ENCODE results near the gene SAP30BP.

SAP30BP gene

GRCh38 chr17:75646638-75646992, 20.5 kb upstream of the SAP30BP start:
- peaks cover 0 to 9% (median 0%) of the 10 kb centered on the region in 5 donors for H3K4me1 ChIP-seq (ENCODE audit: control insufficient read depth in 5 of 5, insufficient read depth in 5 of 5, low read length in 5 of 5)
- peaks cover 0 to 64% (median 30%) of the 10 kb centered on the region in 5 donors for H3K36me3 ChIP-seq (ENCODE audit: control insufficient read depth in 5 of 5, insufficient read depth in 5 of 5, low read length in 5 of 5)
- no peak overlapping the region for H3K27ac ChIP-seq (ENCODE audit: low read depth, low read length)
- H3K4me3 ChIP-seq (ENCODE audit: low read depth in 1 of 5, low read length in 5 of 5) = no peak overlapping the region
- H3K9ac ChIP-seq (ENCODE audit: low read length in 5 of 5) = no peak overlapping the region
- no peaks in the 10 kb centered on the region for H3K9me3 ChIP-seq (ENCODE audit: control insufficient read depth in 5 of 5, low read length in 5 of 5)
- H3K27me3 ChIP-seq (ENCODE audit: control insufficient read depth in 5 of 5, insufficient read depth in 4 of 5, low read length in 5 of 5) = no peaks in the 10 kb centered on the region

- H3K9ac ChIP-seq (ENCODE audit: low read length in 5 of 5) = no peak overlapping the region
- peaks cover 0 to 61% (median 29%) of the 10 kb centered on the region in 5 donors for H3K36me3 ChIP-seq (ENCODE audit: control insufficient read depth in 5 of 5, insufficient read depth in 5 of 5, low read length in 5 of 5)
- no peaks in the 10 kb centered on the region for H3K9me3 ChIP-seq (ENCODE audit: control insufficient read depth in 5 of 5, low read length in 5 of 5)
- H3K4me1 ChIP-seq (ENCODE audit: control insufficient read depth in 5 of 5, insufficient read depth in 5 of 5, low read length in 5 of 5) = peaks cover 0 to 9% (median 0%) of the 10 kb centered on the region in 5 donors
- H3K27me3 ChIP-seq (ENCODE audit: control insufficient read depth in 5 of 5, insufficient read depth in 4 of 5, low read length in 5 of 5) = no peaks in the 10 kb centered on the region
- H3K27ac ChIP-seq (ENCODE audit: low read depth, low read length) = no peak overlapping the region
- no peak overlapping the region for H3K4me3 ChIP-seq (ENCODE audit: low read depth in 1 of 5, low read length in 5 of 5)
Observed at GRCh38 chr17:75647061-75647460, 20.1 kb upstream of the SAP30BP start.

DNA sequence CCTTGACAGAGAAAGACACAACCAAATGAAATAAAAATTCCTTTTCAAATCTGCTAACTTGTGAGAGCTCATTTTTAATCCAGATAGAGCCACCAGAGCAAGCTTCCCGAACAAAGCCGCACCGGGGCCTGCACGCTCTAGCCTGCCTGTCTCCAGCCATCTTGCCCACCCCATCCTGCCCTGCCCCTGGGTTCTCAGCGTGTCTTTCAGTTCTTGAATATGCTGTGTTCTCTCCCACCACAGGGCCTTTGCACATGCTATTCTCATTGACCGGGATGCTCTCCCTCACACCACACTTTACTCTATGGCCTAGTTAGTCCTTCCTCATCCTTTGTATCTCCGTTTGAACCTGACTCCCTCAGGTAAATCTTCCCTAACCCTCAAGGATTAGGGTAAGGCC, 19.2 kb upstream of the SAP30BP start:
- no peak overlapping the region for H3K9ac ChIP-seq (ENCODE audit: low read length in 5 of 5)
- H3K9me3 ChIP-seq (ENCODE audit: control insufficient read depth in 5 of 5, low read length in 5 of 5) = no peaks in the 10 kb centered on the region
- no peaks in the 10 kb centered on the region for H3K27me3 ChIP-seq (ENCODE audit: control insufficient read depth in 5 of 5, insufficient read depth in 4 of 5, low read length in 5 of 5)
- H3K4me1 ChIP-seq (ENCODE audit: control insufficient read depth in 5 of 5, insufficient read depth in 5 of 5, low read length in 5 of 5) = peaks cover 0 to 9% (median 0%) of the 10 kb centered on the region in 5 donors
- H3K27ac ChIP-seq (ENCODE audit: low read depth, low read length) = no peak overlapping the region
- peaks cover 0 to 63% (median 29%) of the 10 kb centered on the region in 5 donors for H3K36me3 ChIP-seq (ENCODE audit: control insufficient read depth in 5 of 5, insufficient read depth in 5 of 5, low read length in 5 of 5)
- H3K4me3 ChIP-seq (ENCODE audit: low read depth in 1 of 5, low read length in 5 of 5) = no peak overlapping the region

DNA sequence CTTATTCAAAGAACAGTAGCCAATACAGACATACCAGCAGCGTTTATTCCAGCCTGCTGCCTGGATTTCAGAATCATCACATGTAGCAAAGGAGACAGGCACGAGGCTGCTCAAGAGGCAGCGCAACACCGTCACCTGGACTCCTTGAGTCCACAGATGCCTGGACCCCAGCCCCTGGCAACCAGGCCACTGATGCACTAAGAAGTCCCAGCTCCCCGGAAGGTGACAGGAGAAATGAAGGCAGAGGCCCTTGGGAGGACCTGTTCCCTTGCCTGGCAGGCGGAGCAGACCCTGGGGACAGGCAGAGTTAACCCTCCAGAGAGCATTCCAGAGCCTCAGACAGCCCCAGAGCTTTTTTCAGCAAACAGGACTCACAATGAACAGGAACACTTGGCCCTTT, 17.5 kb upstream of the SAP30BP start:
- Histone ChIP-seq H3K4me1 (ENCODE audit: control insufficient read depth in 5 of 5, insufficient read depth in 5 of 5, low read length in 5 of 5) (peaks cover 0 to 9% (median 0%) of the 10 kb centered on the region in 5 donors), H3K36me3 (ENCODE audit: control insufficient read depth in 5 of 5, insufficient read depth in 5 of 5, low read length in 5 of 5) (peaks cover 3 to 61% (median 36%) of the 10 kb centered on the region in 5 donors), H3K27me3 (ENCODE audit: control insufficient read depth in 5 of 5, insufficient read depth in 4 of 5, low read length in 5 of 5) (no peaks in the 10 kb centered on the region), H3K9me3 (ENCODE audit: control insufficient read depth in 5 of 5, low read length in 5 of 5) (no peaks in the 10 kb centered on the region), H3K27ac (ENCODE audit: low read depth, low read length) (no peak overlapping the region), H3K9ac (ENCODE audit: low read length in 5 of 5) (no peak overlapping the region), H3K4me3 (ENCODE audit: low read depth in 1 of 5, low read length in 5 of 5) (no peak overlapping the region)

DNA sequence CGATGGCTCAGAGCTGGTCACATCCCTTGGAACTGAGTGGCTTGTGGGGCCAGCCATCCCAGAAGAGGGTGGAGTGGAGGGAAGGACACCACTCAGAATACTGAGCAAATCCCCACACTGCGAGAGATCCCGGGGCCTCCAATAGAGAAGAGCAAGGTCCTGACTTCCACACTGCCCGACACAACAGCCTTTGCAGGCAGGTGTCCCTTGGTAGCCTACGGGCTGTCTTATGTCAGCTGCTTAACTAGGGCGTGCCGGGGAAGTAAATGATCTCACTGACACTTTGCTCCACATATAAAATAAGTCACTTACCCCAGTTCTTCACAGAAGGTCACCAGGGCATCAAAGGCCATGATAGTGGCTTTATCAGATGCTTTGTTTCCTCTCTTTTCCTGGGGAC, 16.3 kb upstream of the SAP30BP start:
- Histone ChIP-seq H3K9me3 (ENCODE audit: control insufficient read depth in 5 of 5, low read length in 5 of 5) (no peaks in the 10 kb centered on the region), H3K4me3 (ENCODE audit: low read depth in 1 of 5, low read length in 5 of 5) (no peak overlapping the region), H3K27ac (ENCODE audit: low read depth, low read length) (no peak overlapping the region), H3K27me3 (ENCODE audit: control insufficient read depth in 5 of 5, insufficient read depth in 4 of 5, low read length in 5 of 5) (no peaks in the 10 kb centered on the region), H3K36me3 (ENCODE audit: control insufficient read depth in 5 of 5, insufficient read depth in 5 of 5, low read length in 5 of 5) (peaks cover 3 to 66% (median 39%) of the 10 kb centered on the region in 5 donors), H3K4me1 (ENCODE audit: control insufficient read depth in 5 of 5, insufficient read depth in 5 of 5, low read length in 5 of 5) (peaks cover 0 to 6% (median 0%) of the 10 kb centered on the region in 5 donors), H3K9ac (ENCODE audit: low read length in 5 of 5) (no peak overlapping the region)

DNA sequence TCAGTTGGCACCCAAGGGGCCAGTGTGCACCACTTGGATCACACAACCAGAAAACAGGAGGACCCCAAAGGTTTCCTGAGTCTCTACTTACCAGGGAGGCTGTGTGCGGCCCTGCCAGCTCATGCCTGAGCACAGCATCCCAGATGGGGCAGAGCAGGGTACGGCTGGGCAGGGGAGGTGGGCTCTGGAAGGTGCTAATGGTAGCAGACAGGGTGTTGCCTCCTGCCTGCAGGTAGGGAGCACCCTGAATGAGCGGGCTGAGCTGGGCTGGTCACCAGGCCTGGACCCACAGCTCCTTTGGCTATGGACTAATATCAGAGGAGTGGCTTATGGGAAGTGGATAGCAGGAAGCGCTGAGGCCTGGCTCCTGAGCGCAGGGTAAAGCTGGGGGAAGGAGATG, 14.8 kb upstream of the SAP30BP start:
- Histone ChIP-seq H3K36me3 (ENCODE audit: control insufficient read depth in 5 of 5, insufficient read depth in 5 of 5, low read length in 5 of 5) (peaks cover 3 to 66% (median 36%) of the 10 kb centered on the region in 5 donors), H3K9ac (ENCODE audit: low read length in 5 of 5) (no peak overlapping the region)

DNA sequence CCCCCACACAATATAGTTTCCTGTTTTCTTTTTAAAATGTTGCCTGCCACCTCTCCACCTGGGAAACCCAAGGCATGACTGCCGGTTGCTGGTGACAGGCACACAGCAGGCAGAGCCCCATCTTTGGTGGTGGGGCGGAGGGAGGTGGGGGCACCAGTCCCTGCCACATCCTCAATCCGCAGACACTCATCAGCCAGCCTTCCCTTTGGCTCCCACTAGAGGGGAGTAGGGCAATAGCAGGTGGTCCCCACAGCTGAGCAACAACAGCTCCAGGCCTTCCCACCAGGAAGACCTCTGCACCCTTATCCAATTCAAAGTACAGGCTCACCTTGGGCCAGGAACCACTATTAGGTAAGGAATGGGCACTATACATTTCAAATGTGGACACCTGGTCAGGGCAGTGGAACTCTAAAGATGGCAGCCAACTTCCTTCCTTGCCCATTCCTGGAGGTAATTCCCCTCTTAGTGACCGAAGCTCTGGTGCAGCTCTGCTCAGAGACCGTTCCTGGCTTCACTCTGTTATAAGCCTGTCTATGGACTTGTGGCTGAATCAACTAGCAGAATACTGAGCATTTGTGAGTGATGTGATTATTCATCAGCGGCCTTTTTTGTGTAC, 14.1 kb upstream of the SAP30BP start:
- H3K9ac ChIP-seq (ENCODE audit: low read length in 5 of 5) = no peak overlapping the region
- no peak overlapping the region for H3K4me3 ChIP-seq (ENCODE audit: low read depth in 1 of 5, low read length in 5 of 5)
- no peaks in the 10 kb centered on the region for H3K9me3 ChIP-seq (ENCODE audit: control insufficient read depth in 5 of 5, low read length in 5 of 5)
- no peaks in the 10 kb centered on the region for H3K4me1 ChIP-seq (ENCODE audit: control insufficient read depth in 5 of 5, insufficient read depth in 5 of 5, low read length in 5 of 5)
- H3K27ac ChIP-seq (ENCODE audit: low read depth, low read length) = no peak overlapping the region
- H3K27me3 ChIP-seq (ENCODE audit: control insufficient read depth in 5 of 5, insufficient read depth in 4 of 5, low read length in 5 of 5) = no peaks in the 10 kb centered on the region
- peaks cover 3 to 62% (median 35%) of the 10 kb centered on the region in 5 donors for H3K36me3 ChIP-seq (ENCODE audit: control insufficient read depth in 5 of 5, insufficient read depth in 5 of 5, low read length in 5 of 5)

More for the DNA sequence above, 14.8 kb upstream of the SAP30BP start:
- H3K4me1 ChIP-seq (ENCODE audit: control insufficient read depth in 5 of 5, insufficient read depth in 5 of 5, low read length in 5 of 5) = no peaks in the 10 kb centered on the region
- no peaks in the 10 kb centered on the region for H3K27me3 ChIP-seq (ENCODE audit: control insufficient read depth in 5 of 5, insufficient read depth in 4 of 5, low read length in 5 of 5)
- no peak overlapping the region for H3K4me3 ChIP-seq (ENCODE audit: low read depth in 1 of 5, low read length in 5 of 5)
- no peak overlapping the region for H3K27ac ChIP-seq (ENCODE audit: low read depth, low read length)
- no peaks in the 10 kb centered on the region for H3K9me3 ChIP-seq (ENCODE audit: control insufficient read depth in 5 of 5, low read length in 5 of 5)

DNA sequence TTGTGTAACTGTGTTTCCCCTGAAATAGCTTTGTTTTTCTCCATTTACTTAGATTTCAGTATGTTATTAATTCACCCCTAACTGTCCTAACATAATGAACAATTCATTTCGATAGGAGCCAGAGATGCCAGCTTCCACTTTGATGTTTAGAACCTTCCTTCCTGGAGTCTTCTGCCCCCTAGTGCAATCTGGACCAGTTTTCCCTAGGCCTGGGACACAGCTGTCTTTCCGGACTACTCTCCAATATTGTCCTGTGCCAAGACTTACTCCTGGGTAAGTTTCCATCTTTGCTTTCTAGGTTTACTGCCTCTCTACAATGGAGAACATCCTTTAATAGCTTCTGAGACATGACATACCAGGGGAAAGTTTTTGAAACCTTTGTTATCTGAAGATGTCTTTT, 13.0 kb upstream of the SAP30BP start:
- Histone ChIP-seq H3K27me3 (ENCODE audit: control insufficient read depth in 5 of 5, insufficient read depth in 4 of 5, low read length in 5 of 5) (no peaks in the 10 kb centered on the region), H3K27ac (ENCODE audit: low read depth, low read length) (no peak overlapping the region), H3K4me3 (ENCODE audit: low read depth in 1 of 5, low read length in 5 of 5) (no peak overlapping the region), H3K36me3 (ENCODE audit: control insufficient read depth in 5 of 5, insufficient read depth in 5 of 5, low read length in 5 of 5) (peaks cover 3 to 61% (median 40%) of the 10 kb centered on the region in 5 donors), H3K9me3 (ENCODE audit: control insufficient read depth in 5 of 5, low read length in 5 of 5) (no peaks in the 10 kb centered on the region), H3K4me1 (ENCODE audit: control insufficient read depth in 5 of 5, insufficient read depth in 5 of 5, low read length in 5 of 5) (no peaks in the 10 kb centered on the region), H3K9ac (ENCODE audit: low read length in 5 of 5) (no peak overlapping the region)

GRCh38 chr17:75658237-75658636, 8.9 kb upstream of the SAP30BP start:
- Histone ChIP-seq H3K36me3 (ENCODE audit: control insufficient read depth in 5 of 5, insufficient read depth in 5 of 5, low read length in 5 of 5) (peaks cover 6 to 58% (median 46%) of the 10 kb centered on the region in 5 donors), H3K4me1 (ENCODE audit: control insufficient read depth in 5 of 5, insufficient read depth in 5 of 5, low read length in 5 of 5) (no peaks in the 10 kb centered on the region), H3K27ac (ENCODE audit: low read depth, low read length) (no peak overlapping the region), H3K4me3 (ENCODE audit: low read depth in 1 of 5, low read length in 5 of 5) (no peak overlapping the region), H3K9ac (ENCODE audit: low read length in 5 of 5) (no peak overlapping the region), H3K9me3 (ENCODE audit: control insufficient read depth in 5 of 5, low read length in 5 of 5) (no peaks in the 10 kb centered on the region), H3K27me3 (ENCODE audit: control insufficient read depth in 5 of 5, insufficient read depth in 4 of 5, low read length in 5 of 5) (no peaks in the 10 kb centered on the region)

DNA sequence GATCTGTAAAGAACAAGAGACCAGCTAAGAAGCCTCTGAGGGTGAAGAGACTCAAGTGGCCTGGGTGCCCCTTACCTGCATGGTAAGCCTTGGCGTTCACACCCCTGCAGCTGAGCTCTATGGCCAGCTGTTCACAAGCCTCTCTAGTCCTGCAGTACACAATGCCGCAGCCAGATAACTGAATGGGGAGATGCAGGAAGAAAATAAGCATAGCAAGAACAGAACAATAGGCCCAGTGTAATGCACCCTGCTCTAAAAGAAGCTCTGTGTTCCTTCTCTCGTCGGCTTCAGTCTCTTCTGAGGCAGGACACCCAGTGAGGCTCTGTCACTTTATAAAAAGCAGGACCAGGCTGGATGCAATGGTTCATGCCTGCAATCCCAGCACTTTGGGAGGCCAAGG, 5.6 kb upstream of the SAP30BP start:
- H3K4me3 ChIP-seq (ENCODE audit: low read depth in 1 of 5, low read length in 5 of 5) = no peak overlapping the region
- H3K9ac ChIP-seq (ENCODE audit: low read length in 5 of 5) = no peak overlapping the region
- H3K4me1 ChIP-seq (ENCODE audit: control insufficient read depth in 5 of 5, insufficient read depth in 5 of 5, low read length in 5 of 5) = peaks cover 2 to 10% (median 10%) of the 10 kb centered on the region in 5 donors
- peaks cover 4 to 50% (median 40%) of the 10 kb centered on the region in 5 donors for H3K36me3 ChIP-seq (ENCODE audit: control insufficient read depth in 5 of 5, insufficient read depth in 5 of 5, low read length in 5 of 5)
- no peaks in the 10 kb centered on the region for H3K9me3 ChIP-seq (ENCODE audit: control insufficient read depth in 5 of 5, low read length in 5 of 5)
- H3K27ac ChIP-seq (ENCODE audit: low read depth, low read length) = no peak overlapping the region
- no peaks in the 10 kb centered on the region for H3K27me3 ChIP-seq (ENCODE audit: control insufficient read depth in 5 of 5, insufficient read depth in 4 of 5, low read length in 5 of 5)
